Thymus (tissue), 11 donors: ENCODE results near the gene IRAK1. TPM values are rescaled to one million over a fixed set of nuclear protein-coding genes. Genes with fewer than 3 reads are reported as not detected.
"Not testable (repeated sequence)": the region's sequence is repeated elsewhere in the genome, so short reads cannot be mapped to it uniquely, and the experiment has no call there.

Source experiments
- DNase-seq, 9 donors: peaks; one replicate each; pipeline ENCODE4 v3.0.0-alpha.2; 2013; ENCODE audit warnings: low spot score in 9 of 9, low read depth in 6 of 9, missing footprints in 1 of 9
- H3K27ac ChIP-seq, 2 donors: one replicate each; pipeline ENCODE4 v1.5.1; 2013; ENCODE audit warnings: control low read depth in 1 of 2, low read depth in 1 of 2, low read length in 1 of 2, mild to moderate bottlenecking in 1 of 2, moderate library complexity in 1 of 2
- H3K27me3 ChIP-seq, 2 donors: one replicate each; pipeline ENCODE4 v1.5.1; 2013; ENCODE audit warnings: low read length in 1 of 2; ENCODE audit not compliant: control insufficient read depth in 2 of 2, insufficient read depth in 1 of 2
- H3K36me3 ChIP-seq, 2 donors: one replicate each; pipeline ENCODE4 v1.5.1; 2013; ENCODE audit warnings: low read length in 1 of 2, mild to moderate bottlenecking in 1 of 2, moderate library complexity in 1 of 2; ENCODE audit not compliant: control insufficient read depth in 2 of 2, insufficient read depth in 2 of 2
- H3K4me1 ChIP-seq, 2 donors: one replicate each; pipeline ENCODE4 v1.5.1; 2013; ENCODE audit warnings: low read length in 2 of 2; ENCODE audit not compliant: control insufficient read depth in 2 of 2, insufficient read depth in 2 of 2
- H3K4me3 ChIP-seq, 2 donors: one replicate each; pipeline ENCODE4 v1.5.1; 2013; ENCODE audit warnings: low read length in 2 of 2, control low read depth in 1 of 2, mild to moderate bottlenecking in 1 of 2
- H3K9me3 ChIP-seq, 2 donors: one replicate each; pipeline ENCODE4 v1.5.1; 2013; ENCODE audit warnings: low read length in 1 of 2, mild to moderate bottlenecking in 1 of 2; ENCODE audit not compliant: control insufficient read depth in 2 of 2, insufficient read depth in 1 of 2
- WGBS: extraction: QIAGEN DNeasy Blood & Tissue Kit; methylation state at CpG from one replicate; pipeline ENCODE4 v1.1.7; 2013; 5-methylcytosine and 5-hydroxymethylcytosine counted together
- polyA plus RNA-seq: library from polyadenylated mRNA; stranded (reverse); fragments of 200-250 nt; gene quantifications from one replicate; pipeline ENCODE4 v1.2.3, GENCODE V29; 2013
- total RNA-seq: library from RNA; stranded (reverse); fragments of 120-200 nt; gene quantifications from one replicate; pipeline ENCODE4 v1.2.4, GENCODE V29; 2013
- donor health status: healthy.

The IRAK1 gene
- total and polyA plus RNA-seq, 2 donors, result 33.9 to 44.0 TPM

GRCh38 chrX:153999359-154000037 lies 20.2 kb downstream of the IRAK1 start:
- 80% methylated on average over 19 of the region's 19 CpGs for WGBS
- Histone ChIP-seq H3K9me3 (no peaks in the 10 kb centered on the region), H3K36me3 (no peaks in the 10 kb centered on the region), H3K4me1 (peaks cover 3 to 24% of the 10 kb centered on the region in 2 donors), H3K27me3 (peaks cover 0 to 16% of the 10 kb centered on the region in 2 donors), H3K27ac (no peak overlapping the region), H3K4me3 (no peak overlapping the region)
- DNase-seq, result no peak

- peaks cover 0 to 16% of the 10 kb centered on the region in 2 donors for H3K27me3 ChIP-seq
- over 99% methylated on average over 8 of the region's 8 CpGs for WGBS
- DNase-seq, result no peak
These were observed 24.2 kb downstream of the IRAK1 start for GRCh38 chrX:153995504-153995903.

GRCh38 chrX:153994398-153994797 lies 25.3 kb downstream of the IRAK1 start:
- DNase-seq, result not testable (repeated sequence)
- WGBS, result 95% methylated on average over 1 of the region's 5 CpGs
- peaks cover 0 to 15% of the 10 kb centered on the region in 2 donors for H3K27me3 ChIP-seq

More at GRCh38 chrX:153995504-153995903, 24.2 kb downstream of the IRAK1 start:
- H3K36me3 ChIP-seq, result no peaks in the 10 kb centered on the region
- H3K4me3 ChIP-seq, result no peak overlapping the region
- no peak overlapping the region for H3K27ac ChIP-seq
- peaks cover 0 to 4% of the 10 kb centered on the region in 2 donors for H3K4me1 ChIP-seq
- H3K9me3 ChIP-seq, result no peaks in the 10 kb centered on the region

GRCh38 chrX:153993978-153994377 lies 25.7 kb downstream of the IRAK1 start:
- Histone ChIP-seq H3K4me1 (peaks cover 2 to 12% of the 10 kb centered on the region in 2 donors), H3K9me3 (no peaks in the 10 kb centered on the region), H3K4me3 (no peak overlapping the region), H3K36me3 (no peaks in the 10 kb centered on the region), H3K27ac (no peak overlapping the region), H3K27me3 (peaks cover 0 to 16% of the 10 kb centered on the region in 2 donors)
- DNase-seq, result no peak
- WGBS, result 95% methylated on average over 10 of the region's 10 CpGs

More at GRCh38 chrX:153994398-153994797, 25.3 kb downstream of the IRAK1 start:
- H3K27ac ChIP-seq, H3K4me3 ChIP-seq, H3K4me1 ChIP-seq, H3K36me3 ChIP-seq, H3K9me3 ChIP-seq: not testable (repeated sequence)

DNA sequence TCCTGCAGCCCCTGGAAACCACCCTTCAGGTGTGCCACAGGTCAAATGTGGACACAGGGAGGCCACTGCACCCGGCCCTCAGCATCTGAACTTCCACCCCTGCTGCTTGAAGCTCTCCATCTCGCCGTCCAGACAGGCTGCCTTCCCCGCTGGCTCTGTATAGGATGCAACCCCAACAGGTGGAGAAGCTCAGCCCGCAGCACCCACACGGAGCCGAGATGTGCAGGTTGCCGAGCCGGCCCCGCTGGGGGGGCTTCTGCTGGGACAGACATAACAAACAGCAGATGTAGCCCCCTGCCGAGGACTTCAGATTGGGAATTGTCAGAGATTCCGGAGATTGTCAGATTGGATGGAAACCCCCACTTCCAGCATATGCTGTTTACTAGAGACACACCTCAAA lies 26.6 kb downstream of the IRAK1 start:
- H3K9me3 ChIP-seq, result no peaks in the 10 kb centered on the region
- H3K4me1 ChIP-seq, result peaks cover 2 to 20% of the 10 kb centered on the region in 2 donors
- H3K27me3 ChIP-seq, result peaks cover 0 to 16% of the 10 kb centered on the region in 2 donors
- no peak overlapping the region for H3K4me3 ChIP-seq
- no peak for DNase-seq
- H3K27ac ChIP-seq, result no peak overlapping the region
- H3K36me3 ChIP-seq, result no peaks in the 10 kb centered on the region
- 98% methylated on average over 12 of the region's 12 CpGs for WGBS

GRCh38 chrX:153992180-153992579 lies 27.5 kb downstream of the IRAK1 start:
- Histone ChIP-seq H3K4me1 (peaks cover 2 to 27% of the 10 kb centered on the region in 2 donors), H3K27me3 (peaks cover 0 to 15% of the 10 kb centered on the region in 2 donors), H3K4me3 (no peak overlapping the region), H3K9me3 (no peaks in the 10 kb centered on the region), H3K27ac (no peak overlapping the region), H3K36me3 (no peaks in the 10 kb centered on the region)
- DNase-seq, result no peak
- WGBS, result 92% methylated on average over 8 of the region's 8 CpGs

DNA sequence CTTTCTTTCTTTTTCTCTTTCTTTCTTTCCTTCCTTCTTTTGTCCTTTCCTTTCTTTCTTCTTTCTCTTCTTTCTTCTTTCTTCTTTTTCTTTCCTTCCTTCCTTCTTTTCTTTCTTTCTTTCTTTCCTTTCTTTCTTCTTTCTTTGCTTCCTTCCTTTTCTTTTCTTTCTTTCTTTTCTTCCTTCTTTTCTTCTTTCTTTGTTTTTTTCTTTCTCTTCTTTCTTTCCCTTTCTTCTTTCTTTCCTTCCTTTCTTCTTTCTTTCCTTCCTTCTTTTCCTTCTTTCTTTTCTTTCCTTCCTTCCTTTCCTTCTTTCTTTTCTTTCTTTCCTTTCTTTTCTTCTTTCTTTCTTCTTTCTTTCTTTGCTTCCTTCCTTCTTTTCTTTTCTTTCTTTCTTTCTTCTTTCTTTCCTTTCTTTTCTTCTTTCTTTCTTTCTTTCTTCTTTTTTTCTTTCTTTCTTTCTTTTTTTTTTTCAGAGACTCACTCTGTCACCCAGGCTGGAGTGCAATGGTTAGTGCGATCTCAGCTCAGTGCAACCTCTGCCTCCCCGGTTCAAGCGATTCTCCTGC lies 28.6 kb downstream of the IRAK1 start:
- DNase-seq, result no peak
- 98% methylated on average over 3 of the region's 3 CpGs for WGBS
- H3K4me1 ChIP-seq, result peaks cover 2 to 37% of the 10 kb centered on the region in 2 donors
- H3K27ac ChIP-seq, result no peak overlapping the region
- no peak overlapping the region for H3K4me3 ChIP-seq
- H3K36me3 ChIP-seq, result no peaks in the 10 kb centered on the region
- H3K27me3 ChIP-seq, result peaks cover 0 to 14% of the 10 kb centered on the region in 2 donors
- no peaks in the 10 kb centered on the region for H3K9me3 ChIP-seq

DNA sequence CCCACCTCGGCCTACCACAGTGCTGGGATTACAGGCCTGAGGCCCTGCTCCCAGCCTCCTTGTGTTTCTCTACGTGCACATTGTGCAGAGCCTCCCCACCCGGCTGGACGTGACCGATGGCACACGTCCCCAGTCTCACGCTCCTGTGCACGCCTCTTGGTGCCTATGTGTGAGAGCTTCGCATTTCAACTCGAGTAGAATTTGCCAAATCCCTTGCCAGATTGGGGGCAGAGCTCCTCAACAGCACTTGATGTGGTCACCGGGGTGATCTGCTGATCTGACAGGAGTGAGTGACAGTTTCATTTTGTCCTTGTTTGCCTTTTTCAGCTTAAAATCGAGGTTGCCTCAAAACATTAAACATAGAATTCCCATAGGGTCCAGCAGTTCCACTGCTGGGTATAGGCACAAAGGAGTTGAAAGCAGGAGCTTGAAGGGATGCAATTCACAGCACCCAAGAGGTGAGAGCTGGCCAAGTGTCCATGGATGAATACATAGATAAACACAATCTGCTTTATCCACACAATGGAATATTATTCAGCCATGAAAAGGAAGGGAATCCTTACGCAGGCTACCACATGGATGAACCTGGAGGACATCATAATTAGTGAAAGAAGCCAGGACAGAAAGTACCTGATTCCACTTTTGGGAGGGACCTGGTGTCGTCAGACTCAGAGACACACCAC lies 29.6 kb downstream of the IRAK1 start:
- Histone ChIP-seq H3K4me1 (peaks cover 4 to 45% of the 10 kb centered on the region in 2 donors), H3K27me3 (peaks cover 0 to 14% of the 10 kb centered on the region in 2 donors), H3K9me3 (peaks cover 0 to 3% of the 10 kb centered on the region in 2 donors), H3K27ac (peak overlapping the region in 1 of 2 donors; percentile 58), H3K4me3 (no peak overlapping the region), H3K36me3 (no peaks in the 10 kb centered on the region)
- 48% methylated on average over 14 of the region's 14 CpGs for WGBS
- DNase-seq, result peak in 1 of 9 donors; percentile 61

DNA sequence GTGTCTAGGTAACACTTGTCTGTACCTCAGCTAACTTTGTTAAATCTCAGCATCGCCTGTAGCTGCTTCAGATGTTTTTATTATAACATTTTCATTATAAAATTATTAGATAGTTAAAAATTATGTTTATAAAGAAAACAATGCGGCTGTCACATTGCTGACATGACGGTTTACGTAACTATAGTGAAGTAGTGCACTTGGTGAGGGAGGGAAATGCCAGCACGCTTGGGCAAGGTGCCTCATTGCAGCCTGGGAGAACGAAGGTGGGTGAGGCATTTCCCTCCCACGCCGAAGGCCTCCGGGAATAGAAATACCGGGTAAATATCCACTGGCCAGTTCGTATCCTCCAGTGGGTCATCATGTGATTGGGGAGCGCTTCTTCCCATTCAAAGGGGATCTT lies 31.2 kb downstream of the IRAK1 start:
- H3K4me3 ChIP-seq, result no peak overlapping the region
- H3K4me1 ChIP-seq, result peaks cover 14 to 61% of the 10 kb centered on the region in 2 donors
- H3K9me3 ChIP-seq, result peaks cover 0 to 4% of the 10 kb centered on the region in 2 donors
- no peak for DNase-seq
- H3K27ac ChIP-seq, result no peak overlapping the region
- no peaks in the 10 kb centered on the region for H3K36me3 ChIP-seq
- 98% methylated on average over 12 of the region's 12 CpGs for WGBS
- H3K27me3 ChIP-seq, result peaks cover 0 to 21% of the 10 kb centered on the region in 2 donors
